GM12878 (cell line): ENCODE measurements around the gene CHAC1.
"Not testable (repeated sequence)": the region's sequence is repeated elsewhere in the genome, so short reads cannot be mapped to it uniquely, and the experiment has no call there.

Experiments
- ATF3 ChIP-seq: IDR thresholded peaks from 2 replicates; pipeline ENCODE4 v1.6.1; 2011; ENCODE audit warnings: low read depth, mild to moderate bottlenecking, low read length, moderate library complexity, borderline replicate concordance; ENCODE audit errors: extremely low read depth
- CHD1 ChIP-seq: IDR thresholded peaks from 2 replicates; pipeline ENCODE4 v1.6.1; 2012; ENCODE audit warnings: low read depth, low read length, improper control_type of control experiment
- CHD4 ChIP-seq: fragments of 200-600 bp; sonication (generic); IDR thresholded peaks from 2 replicates; pipeline ENCODE4 v1.6.1; 2016; ENCODE audit warnings: mild to moderate bottlenecking
- EP300 ChIP-seq, 2 experiments: fragments of 150-350 bp in 1 of 2; IDR thresholded peaks; 2 replicates each; pipeline ENCODE4 v1.6.1; 2011 to 2012; ENCODE audit warnings: low read depth in 2 of 2, low read length in 2 of 2, borderline replicate concordance in 1 of 2, improper control_type of control experiment in 1 of 2, inconsistent platforms in 1 of 2; ENCODE audit not compliant: control insufficient read depth in 1 of 2
- HDAC2 ChIP-seq: fragments of 200-600 bp; sonication (generic); IDR thresholded peaks from 2 replicates; pipeline ENCODE4 v1.6.1; 2017
- NRF1 ChIP-seq: conservative IDR thresholded peaks from 2 replicates; pipeline ENCODE4 v1.6.1; 2011; ENCODE audit warnings: mild to moderate bottlenecking, low read depth, low read length, improper control_type of control experiment
- POLR2AphosphoS5 ChIP-seq: IDR thresholded peaks from 2 replicates; pipeline ENCODE4 v1.6.1; 2011; ENCODE audit warnings: mild to moderate bottlenecking, low read length, inconsistent platforms
- RFX5 ChIP-seq: IDR thresholded peaks from 2 replicates; pipeline ENCODE4 v1.6.1; 2011; ENCODE audit warnings: low read depth, low read length, improper control_type of control experiment
- SMAD1 ChIP-seq: fragments of 450-650 bp; IDR thresholded peaks from 2 replicates; pipeline ENCODE4 v1.6.1; 2018; ENCODE audit warnings: mild to moderate bottlenecking, low read depth; ENCODE audit not compliant: partially characterized antibody
- ZSCAN29 ChIP-seq: fragments of 450-650 bp; IDR thresholded peaks from 2 replicates; pipeline ENCODE4 v1.6.1; 2017; ENCODE audit warnings: mild to moderate bottlenecking, moderate library complexity
- TF ChIP-seq, protein P1 (sequence below): IDR thresholded peaks from 2 replicates; pipeline ENCODE4 v1.6.1; 2012; ENCODE audit warnings: mild to moderate bottlenecking, low read depth, low read length
- TF ChIP-seq, protein P2 (sequence below): IDR thresholded peaks from 2 replicates; pipeline ENCODE4 v1.6.1; 2012; ENCODE audit warnings: low read depth, low read length, improper control_type of control experiment

DNA sequence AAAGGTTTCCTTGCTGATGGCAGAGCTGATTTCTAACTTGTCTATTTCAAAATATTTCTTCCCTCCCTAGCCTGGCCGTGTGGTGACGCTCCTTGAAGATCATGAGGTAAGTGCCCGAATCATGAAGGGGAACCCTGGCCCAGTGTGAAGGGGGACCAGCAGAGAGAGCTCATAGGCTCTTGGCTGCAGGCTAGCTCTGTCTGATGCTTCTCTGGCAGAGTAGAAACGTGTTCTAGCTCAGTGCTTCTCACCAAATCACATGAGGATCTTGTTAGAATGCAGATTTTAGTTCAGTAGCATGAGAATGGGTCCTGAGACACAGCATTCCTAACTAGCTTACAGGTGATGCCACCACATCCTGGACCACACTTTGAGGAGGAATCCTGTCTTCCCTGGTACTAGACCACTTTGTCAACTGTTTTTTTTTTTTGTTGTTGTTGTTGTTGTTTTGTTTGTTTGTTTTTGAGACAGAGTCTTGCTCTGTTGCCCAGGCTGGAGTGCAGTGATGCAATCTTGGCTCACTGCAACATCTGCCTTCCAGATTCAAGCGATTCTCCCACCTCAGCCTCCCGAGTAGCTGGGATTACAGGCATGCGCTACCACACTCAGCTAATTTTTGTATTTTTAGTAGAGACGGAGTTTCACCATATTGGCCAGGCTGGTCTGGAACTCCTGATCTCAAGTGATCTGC is 1.0 kb downstream of the CHAC1 start:
- not testable (repeated sequence) for TF ChIP-seq HDAC2; SMAD1; ZSCAN29; EP300 (IDR thresholded peaks at IDR 0.05; ENCODE audit: borderline replicate concordance in 1 of 2, control insufficient read depth in 1 of 2, low read depth in 2 of 2, low read length in 2 of 2); POLR2AphosphoS5; CHD1; RFX5; CHD4; ATF3; NRF1
- TF ChIP-seq, protein P1, sequence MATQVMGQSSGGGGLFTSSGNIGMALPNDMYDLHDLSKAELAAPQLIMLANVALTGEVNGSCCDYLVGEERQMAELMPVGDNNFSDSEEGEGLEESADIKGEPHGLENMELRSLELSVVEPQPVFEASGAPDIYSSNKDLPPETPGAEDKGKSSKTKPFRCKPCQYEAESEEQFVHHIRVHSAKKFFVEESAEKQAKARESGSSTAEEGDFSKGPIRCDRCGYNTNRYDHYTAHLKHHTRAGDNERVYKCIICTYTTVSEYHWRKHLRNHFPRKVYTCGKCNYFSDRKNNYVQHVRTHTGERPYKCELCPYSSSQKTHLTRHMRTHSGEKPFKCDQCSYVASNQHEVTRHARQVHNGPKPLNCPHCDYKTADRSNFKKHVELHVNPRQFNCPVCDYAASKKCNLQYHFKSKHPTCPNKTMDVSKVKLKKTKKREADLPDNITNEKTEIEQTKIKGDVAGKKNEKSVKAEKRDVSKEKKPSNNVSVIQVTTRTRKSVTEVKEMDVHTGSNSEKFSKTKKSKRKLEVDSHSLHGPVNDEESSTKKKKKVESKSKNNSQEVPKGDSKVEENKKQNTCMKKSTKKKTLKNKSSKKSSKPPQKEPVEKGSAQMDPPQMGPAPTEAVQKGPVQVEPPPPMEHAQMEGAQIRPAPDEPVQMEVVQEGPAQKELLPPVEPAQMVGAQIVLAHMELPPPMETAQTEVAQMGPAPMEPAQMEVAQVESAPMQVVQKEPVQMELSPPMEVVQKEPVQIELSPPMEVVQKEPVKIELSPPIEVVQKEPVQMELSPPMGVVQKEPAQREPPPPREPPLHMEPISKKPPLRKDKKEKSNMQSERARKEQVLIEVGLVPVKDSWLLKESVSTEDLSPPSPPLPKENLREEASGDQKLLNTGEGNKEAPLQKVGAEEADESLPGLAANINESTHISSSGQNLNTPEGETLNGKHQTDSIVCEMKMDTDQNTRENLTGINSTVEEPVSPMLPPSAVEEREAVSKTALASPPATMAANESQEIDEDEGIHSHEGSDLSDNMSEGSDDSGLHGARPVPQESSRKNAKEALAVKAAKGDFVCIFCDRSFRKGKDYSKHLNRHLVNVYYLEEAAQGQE = not testable (repeated sequence)
- TF ChIP-seq, protein P2, sequence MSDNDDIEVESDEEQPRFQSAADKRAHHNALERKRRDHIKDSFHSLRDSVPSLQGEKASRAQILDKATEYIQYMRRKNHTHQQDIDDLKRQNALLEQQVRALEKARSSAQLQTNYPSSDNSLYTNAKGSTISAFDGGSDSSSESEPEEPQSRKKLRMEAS = not testable (repeated sequence)
